ENCODE measurements around the gene RBM15.

The RBM15 gene

DNA sequence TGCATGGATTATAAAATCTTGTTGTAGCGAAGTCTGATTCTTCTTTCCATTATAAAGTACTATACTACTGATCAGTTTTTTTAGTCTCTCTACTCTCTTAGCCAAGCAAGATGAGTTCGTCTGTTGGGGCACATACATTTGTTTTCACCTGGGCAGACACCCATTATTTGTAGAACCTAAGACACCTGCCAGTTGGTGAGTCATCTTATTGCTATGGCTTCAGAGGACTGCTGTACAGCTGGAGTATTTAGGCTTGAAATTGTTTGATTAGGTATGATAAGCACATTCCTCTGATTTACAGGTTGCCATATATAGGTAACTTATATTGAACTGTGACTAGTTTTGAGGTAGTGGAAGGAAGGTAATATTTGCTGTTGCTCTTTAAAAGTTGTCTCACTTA is 17.2 kb downstream of the RBM15 start:
- DNase-seq = no peak

GRCh38 chr1:110360431-110360830 is 21.3 kb downstream of the RBM15 start:
- no peak for DNase-seq

- DNase-seq = no peak
Measured at GRCh38 chr1:110361856-110362255, 22.7 kb downstream of the RBM15 start.

GRCh38 chr1:110364221-110364620 is 25.0 kb downstream of the RBM15 start:
- no peak for DNase-seq

DNA sequence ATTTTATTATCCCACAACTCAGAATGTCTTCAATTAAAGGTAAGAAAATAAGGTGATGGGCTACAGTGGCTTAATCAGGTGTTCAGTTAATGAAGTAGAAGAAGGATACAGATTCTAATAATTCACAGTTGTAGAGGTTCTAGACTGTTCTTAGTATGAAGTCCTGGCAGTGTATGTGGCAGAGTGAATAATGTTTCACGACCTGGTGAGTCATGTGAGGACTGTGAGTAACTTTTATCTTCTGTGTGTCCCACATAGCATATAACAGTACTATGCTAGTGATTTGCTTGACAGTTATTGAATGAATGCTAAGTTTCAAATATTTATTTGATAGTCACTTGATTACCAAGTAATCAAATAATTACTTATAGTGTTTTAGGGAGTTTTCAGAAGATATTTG is 31.6 kb downstream of the RBM15 start:
- DNase-seq = no peak

DNA sequence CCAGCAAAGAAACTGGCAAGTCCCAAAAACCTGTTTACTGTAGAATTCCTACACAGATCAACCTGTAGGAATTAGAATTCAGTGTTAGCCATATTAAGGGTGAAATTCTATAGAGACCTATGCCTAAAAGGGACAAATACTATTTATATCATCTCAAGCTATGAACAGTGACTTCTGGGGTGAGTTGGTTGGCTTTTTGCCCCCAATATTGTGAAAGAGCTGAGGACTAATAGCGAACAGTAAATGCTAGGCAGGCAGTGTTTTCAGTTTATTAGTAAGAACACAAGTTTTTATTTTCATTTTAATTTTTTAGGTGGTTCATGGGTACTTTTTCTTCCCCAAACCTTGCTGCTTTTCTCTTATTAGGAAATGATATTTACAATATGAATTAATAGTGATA is 36.3 kb downstream of the RBM15 start:
- no peak for DNase-seq

DNA sequence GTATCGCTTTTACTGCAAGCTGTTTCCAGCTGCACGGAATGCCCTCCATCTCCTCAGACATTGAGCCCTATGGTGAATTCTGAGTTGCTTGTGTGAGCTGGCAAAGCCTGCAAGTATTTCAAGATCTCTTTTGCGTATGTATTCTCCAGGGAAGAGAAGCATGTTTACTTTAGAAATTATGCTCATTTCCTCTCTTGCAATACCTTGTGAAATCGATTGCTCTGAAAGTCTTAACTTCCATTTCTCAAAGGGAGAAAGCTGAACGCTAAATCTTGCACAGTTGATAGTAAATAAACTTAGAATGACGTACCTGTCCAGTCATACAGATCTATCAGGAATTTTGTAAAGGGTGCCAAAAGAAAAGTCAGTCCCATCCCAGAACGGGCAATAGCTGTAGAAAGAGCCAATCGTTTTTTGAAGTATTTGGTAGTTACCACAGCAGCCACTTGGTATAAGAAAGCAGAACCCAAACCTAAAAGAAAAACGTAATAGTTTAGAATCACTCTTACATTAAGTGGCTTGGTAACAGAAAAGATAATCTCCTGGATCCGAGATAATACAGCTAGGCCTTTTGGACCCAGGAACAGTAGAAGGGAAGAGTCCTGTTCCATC is 41.6 kb downstream of the RBM15 start:
- no peak for DNase-seq

GRCh38 chr1:110383251-110383990 is 44.2 kb downstream of the RBM15 start:
- DNase-seq = no peak

GRCh38 chr1:110384581-110385321 is 45.6 kb downstream of the RBM15 start:
- DNase-seq = no peak

DNA sequence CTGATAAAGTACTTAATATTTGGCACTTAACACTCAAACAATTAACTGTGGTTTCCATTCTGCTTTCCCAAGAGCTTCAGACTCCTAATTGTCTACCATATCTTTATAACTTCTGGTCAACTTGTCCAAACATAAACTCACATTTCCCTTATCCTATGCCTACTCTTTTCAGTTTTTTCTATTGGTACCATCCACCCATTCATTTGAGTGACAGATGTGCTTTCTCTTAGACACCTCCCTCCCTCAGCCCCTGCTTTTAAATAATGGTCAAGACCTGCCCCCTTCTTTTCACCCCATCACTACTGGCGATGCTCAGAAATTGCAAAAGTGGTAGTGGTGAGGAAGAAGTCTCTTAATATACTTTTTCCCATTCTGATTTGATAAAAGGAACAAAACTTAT is 46.2 kb downstream of the RBM15 start:
- DNase-seq = no peak

DNA sequence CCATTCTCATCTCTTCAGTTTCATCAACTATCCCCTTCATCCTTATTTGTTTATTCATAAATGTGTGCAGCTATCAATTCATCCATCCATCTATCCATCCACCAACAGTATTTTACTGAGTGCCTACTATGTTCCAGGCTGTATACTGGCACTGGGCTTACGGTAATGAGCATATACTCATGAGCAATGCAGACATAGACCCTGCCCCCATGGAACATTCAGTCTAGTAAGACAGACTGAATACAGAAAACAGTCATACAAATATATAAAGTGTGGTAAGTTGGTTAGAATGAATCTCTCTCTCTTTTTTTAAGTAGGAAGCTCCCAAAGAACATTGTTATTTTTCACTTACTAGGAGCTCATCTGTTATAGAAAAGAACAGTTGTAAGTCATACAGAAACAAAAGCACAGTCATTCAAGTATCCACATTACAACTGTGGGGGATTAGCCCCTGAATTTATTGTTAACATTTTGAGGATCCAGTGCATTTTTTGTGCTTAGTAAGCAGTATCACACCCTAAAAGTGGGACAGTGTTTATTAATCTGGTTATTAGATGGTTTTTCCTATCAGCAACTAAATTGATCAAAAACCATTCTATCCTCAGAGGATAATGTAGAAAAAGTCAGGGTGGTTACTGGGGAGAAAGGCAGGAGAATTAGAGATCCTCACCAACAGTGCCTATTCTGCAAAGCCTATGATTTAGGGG is 48.0 kb downstream of the RBM15 start:
- no peak for DNase-seq

DNA sequence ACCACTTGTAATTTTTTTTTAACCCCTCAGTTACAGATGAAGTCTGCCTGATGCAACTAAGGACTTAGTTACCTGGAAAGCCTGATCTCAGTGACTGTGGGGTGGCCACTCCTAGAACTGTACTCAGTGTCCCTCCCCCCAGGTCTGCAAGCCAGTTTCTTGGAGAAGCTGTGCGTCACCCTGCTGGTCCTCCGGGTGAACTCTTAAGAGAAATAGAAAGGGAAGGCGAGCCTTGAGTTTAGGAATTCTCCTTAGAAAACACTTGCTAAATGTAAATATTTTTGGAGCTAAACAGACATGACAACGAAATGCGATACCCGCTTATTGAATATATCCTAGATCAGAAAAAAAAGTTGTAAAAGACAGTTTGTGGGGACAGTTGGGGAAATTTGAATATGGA is 50.9 kb downstream of the RBM15 start:
- DNase-seq = no peak

DNA sequence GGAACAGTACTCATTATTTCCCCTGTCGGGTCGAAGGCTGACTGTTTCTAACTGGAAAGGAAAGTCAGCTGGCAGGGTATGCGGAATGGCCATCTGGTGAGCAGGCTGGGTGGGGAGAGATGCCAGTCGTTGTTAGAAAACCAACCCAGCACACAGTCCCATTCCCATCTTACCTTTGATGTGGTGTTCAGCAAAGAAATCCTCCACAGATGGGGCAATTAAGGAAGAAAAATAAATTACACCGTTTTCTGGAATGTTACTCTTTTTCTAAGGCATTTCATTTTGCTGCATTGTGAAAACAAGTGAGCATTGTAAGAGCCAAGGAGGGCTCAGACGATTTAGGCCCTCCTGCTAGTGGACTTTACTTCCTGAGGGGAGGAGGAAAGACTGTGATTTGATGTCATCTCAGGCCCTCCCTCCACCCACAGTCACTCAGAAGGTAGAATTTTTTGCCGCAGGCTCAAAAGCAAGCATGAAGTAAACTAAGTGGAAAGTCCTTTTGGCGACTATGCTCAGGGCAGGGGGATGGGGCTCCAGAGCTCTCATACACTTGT is 51.6 kb downstream of the RBM15 start, which contains the start of gene SLC16A4:
SLC16A4 (minus strand) TSS at position 335 of the 554 bp plus-strand sequence. CDS start 1,703 bp downstream, outside the sequence.
- peak; percentile 47 to 81 for DNase-seq

DNA sequence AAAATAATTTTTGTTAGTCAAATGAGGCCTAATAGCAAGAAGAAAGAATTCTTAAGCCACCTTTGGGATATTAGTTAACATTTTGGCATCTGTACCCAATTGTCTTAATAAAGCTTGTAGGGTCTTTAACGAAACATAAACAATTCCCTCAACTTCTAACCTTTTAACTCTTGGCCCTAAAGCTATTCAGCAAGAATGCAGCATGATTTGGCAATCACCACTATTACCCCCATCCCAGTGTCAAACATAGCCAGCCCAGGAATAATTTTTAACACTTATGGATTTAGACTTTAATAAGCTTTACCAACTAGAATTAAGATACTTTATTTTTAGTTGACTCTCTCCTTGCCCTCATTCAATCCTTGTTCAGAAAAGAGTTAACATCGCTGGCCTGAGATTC is 54.1 kb downstream of the RBM15 start:
- DNase-seq = no peak

DNA sequence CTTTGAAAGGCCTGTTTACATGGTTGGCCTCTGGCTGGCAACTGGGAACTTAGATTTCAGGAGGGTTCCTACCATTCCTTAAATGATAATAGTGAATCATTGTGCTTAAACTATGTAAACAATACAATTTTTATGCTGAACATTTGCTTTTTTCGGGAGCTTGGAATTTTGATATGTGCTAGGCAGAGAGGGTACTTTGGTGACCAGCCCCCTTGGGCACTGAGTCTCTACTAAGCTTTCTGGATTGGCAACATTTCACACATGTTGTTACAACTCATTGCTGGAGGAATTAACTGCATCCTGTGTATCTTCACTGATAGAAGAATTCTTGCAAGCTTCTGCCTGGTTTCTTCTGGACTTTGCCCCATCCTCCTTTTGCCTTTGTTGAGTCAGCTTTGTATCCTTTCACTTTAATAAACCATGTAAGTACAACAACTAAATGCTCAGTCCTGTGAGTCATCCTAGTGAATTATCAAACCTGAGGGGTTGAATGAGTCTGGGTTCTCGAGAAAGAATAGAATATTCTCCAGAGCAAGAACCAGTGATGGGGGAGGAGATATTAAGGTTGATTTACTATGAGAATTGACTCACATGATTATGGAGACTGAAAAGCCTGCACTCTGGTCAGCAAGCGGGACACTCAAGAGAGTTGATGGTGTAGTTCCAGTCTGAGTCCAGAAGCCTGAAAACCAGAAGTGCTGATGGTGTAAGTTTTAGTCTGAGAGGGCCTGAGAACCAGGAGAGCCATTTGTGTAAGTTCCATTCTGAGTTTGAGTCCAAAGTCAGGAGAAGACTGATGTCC is 54.7 kb downstream of the RBM15 start:
- no peak for DNase-seq

- no peak for DNase-seq
Measured at GRCh38 chr1:110394493-110394820, 55.3 kb downstream of the RBM15 start.

Measured in NCI-H446 (cell line).